Stimulated activated CD4-positive, alpha-beta T cell treated with anti-CD3 and anti-CD28 coated beads, TNF-alpha, amount 100 ng/mL, for 48 hours (primary cell): ENCODE results near the gene CEP290.
A peak's percentile ranks its signal among the peaks of the same experiment; 100 is the strongest.
"Not testable (repeated sequence)": the region's sequence is repeated elsewhere in the genome, so short reads cannot be mapped to it uniquely, and the experiment has no call there.

ENCODE experiments used
- DNase-seq, 3 donors: peaks; one replicate each; pipeline ENCODE4 v3.0.0-alpha.2; 2020; ENCODE audit warnings: low read depth in 3 of 3

Gene CEP290

DNA sequence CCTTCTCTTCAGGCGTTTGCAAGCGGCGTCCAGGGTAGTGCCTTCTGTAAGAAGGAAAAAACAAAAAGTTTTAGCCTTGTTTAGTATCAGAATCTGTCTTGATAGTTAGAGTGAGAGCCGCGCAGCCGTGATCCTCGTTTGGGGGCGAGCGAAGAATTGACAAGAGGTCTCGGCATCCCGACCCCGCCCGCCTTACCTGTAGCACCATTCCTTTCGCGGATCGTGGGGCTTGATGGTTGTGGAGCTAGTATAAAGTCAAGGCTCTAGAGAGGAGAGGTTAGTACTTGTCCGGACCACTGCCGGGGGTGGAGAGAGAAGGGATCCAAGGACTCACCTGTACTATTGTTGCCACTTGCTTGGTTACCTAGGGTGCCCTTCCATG lies 713 bp upstream of the CEP290 start:
- DNase-seq: peak in 2 of 3 donors; percentile 3 to 8

DNA sequence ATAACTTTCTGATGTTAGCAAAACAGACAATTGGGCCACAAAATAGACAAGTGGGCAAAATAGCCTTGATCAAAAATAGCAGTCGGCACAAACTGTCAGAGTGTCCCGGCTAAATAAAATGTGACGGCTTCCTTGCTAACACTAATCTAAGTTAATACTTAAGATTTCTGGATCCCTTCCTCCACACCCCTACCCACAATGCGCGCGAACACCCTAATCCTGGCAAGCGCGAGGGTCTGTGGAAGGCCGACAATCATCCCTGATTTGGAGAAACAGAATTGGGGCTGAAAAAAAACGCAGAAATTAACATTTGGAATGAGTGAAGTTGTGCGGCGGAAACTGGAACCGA lies 489 bp downstream of the CEP290 start:
- DNase-seq: no peak

DNA sequence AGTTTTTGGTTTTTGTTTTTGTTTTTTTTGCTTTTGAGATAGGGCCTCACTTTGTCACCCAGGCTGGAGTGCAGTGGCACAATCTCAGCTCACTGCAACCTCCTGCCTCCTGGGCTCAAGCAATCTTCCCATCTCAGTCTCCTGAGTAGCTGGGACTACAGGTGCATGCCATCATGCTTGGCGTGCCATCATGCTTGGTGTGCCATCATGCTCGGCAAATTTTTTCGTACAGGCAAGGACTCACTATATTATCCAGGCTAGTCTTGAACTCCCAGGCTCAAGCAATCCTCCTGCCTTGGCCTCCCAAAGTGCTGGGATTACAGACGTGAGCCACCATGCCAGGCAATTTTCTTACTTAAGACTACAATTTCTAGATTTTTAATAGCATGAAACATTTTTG lies 2.2 kb downstream of the CEP290 start:
- DNase-seq: not testable (repeated sequence)

DNA sequence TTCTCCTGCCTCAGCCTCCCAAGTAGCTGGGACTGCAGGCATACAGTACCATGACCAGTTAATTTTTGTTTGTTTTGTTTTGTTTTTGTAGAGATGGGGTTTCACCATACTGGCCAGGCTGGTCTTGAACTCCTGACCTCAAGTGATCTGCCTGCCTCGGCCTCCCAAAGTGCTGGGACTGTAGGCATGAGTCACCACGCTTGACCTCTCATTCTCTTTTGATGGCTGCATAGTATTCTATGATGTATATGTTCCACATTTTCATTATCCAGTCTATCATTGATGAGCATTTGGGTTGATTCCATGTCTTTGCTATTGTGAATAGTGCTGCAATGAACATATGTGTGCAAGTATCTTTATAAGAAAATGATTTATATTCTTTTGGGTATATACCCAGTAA lies 8.7 kb downstream of the CEP290 start:
- DNase-seq: not testable (repeated sequence)

DNA sequence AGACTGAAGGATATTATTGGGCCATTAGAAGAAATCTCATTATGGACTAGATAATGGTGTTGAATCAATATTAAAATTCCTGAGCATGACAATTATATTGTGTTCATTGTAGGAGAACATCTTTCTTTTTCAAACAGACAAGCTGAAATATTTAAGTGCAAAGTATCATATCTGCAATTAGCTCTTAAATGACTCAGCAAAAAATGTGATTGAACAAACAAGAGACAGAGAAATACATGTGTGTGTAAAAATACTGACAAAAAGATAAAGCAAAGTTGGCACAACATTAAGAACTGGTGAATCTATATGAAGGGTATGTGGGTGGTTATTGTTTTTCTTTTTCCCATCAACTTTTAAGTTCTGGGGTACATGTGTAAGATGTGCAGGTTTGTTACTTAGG lies 9.5 kb downstream of the CEP290 start:
- no peak for DNase-seq

DNA sequence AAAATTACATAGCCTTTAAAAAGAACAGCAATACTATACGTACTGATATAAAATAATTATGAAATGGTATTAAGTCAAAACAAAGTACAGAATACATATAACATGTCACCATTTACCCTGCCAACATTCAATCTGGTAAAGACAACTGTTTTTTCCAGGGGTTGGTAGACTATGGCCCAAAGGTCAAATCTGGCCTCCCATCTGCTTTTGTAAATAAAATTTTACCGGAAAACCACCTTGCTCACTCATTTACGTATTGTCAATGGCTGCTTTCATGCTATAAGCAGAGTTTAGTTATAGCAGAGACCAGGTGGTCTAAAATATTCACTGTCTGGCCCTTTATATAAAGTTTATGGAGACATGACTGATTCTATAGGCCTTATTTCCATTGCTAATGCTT lies 14.0 kb downstream of the CEP290 start:
- no peak for DNase-seq

DNA sequence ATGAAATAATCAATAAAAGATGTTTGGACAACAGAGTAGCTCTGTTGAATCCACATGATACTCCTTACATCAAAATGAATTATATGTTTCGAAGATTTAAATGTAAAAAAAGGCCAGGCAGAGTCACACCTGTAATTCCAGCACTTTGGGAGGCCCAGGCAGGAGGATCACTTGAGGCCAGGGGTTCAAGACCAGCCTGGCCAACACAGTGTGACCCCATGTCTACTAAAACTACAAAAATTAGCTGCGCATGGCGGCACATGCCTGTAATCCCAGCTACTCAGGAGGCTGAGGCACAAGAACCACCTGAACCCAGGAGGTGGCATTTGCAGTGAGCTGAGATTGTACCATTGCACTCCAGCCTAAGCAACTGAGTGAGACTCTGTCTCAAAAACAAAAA lies 14.8 kb downstream of the CEP290 start:
- no peak for DNase-seq

DNA sequence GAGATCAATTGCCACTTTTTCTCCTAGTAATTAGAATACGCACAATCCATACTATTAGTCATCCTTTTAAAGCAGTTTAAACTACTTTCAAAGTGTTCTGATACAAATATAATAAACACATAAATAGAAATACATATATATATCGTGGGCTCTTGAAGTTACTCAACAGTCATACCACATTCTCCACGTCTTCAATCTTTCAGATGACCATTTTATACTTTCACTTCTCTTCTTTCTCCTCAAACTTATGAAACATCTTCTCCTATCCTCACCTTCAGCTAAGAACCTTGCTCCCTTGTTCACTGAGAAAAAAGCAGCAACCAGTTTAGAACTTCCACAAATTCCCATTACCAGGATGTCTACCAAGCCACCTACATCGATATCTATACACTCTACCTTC lies 19.2 kb downstream of the CEP290 start:
- DNase-seq: no peak

DNA sequence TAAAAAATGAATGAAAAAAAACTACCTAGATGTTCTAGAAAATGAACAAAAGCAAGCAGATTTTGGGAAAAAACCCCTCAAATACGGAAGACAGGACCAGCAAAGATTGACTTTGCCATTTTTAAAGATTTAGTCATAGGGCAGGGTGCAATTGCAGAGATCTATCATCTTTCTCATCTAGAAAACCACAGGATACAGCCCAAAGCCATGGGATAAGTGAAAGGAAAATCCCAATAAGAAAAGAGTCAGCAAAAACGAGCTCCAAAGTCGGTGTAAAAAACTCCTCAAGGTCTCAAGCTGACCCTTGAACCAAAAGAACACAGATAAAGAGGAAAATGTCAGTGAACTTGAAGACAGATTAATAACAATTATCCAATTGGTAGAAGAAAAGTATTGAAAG lies 28.0 kb downstream of the CEP290 start:
- no peak for DNase-seq

DNA sequence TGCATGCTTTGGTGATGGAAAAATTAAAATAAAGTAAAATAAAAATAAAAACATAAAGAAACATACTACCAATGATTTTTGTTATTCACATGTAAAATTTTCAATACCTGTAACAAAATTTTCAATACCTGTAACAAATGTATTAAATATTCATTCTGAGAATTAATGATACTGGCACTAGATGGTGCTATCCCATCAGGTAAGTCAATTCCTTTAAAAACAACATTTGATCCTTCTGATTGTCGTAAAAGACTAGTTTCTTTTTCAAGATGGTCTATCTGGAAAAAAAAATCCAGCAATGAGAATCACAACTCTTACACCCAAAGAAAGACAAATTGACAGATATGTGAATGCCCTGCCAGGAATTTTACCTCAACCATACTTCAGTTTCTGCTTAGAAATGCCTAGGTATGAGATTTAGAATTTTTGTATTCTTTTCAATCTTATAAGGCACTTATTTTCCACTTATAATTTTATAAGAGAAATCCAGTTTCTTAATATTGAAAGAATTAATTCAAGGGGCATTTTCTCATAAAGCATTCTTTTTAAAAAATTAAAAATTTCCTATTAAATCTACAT lies 30.7 kb downstream of the CEP290 start:
- no peak for DNase-seq

DNA sequence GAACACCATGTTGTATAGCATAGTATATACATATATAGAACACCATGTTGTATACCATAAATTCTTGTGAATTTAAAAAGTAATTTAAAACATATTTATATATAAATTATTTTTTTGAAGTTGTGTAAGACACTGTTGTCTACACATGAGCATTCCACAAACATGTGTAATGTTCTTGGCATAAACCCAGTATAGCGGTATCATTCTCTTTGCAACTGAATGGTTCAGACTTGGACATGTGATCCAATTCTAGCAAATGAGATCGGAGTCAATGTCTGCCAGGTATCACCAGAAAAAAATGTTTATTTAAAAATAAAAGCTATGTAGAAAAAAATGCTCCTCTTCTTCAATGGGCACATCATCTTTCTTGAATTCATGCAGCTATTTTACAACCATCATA lies 33.9 kb downstream of the CEP290 start:
- DNase-seq: no peak

DNA sequence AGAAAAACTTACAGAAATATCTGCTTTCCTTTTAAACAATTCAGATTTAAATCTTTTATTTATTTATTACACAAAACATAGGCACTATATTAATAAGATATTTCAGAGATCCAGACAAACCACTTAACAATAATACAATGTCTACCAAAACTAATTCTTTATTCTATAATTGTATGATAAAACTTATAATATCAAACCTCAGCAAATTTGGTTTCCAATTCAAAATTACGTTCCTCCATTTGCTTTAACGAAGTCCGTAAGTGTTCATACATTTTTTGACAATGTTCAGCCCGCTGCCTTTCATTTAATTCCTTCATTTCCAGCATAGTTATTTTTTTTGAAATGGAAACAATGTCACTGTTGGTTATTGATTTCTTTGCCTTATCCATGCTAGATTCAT lies 48.3 kb downstream of the CEP290 start:
- DNase-seq: no peak

DNA sequence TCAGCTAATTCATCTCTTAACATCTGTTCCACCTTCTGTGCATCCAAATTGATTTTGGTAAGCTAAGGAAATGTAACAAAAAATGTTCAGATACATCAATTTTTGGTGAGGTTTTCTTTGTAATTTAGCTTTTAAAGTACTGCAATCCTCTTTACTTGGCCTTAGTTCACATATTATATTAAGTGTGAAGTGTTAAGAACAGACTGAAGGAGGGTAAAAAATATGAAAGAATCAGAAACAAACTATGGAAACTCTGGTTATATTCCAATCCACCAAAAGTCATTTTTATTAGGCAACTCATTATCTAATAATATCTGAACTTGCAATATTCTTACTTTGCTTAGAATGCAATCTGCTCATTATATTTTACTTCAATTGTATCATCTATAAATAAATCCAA lies 49.1 kb downstream of the CEP290 start:
- DNase-seq: no peak

DNA sequence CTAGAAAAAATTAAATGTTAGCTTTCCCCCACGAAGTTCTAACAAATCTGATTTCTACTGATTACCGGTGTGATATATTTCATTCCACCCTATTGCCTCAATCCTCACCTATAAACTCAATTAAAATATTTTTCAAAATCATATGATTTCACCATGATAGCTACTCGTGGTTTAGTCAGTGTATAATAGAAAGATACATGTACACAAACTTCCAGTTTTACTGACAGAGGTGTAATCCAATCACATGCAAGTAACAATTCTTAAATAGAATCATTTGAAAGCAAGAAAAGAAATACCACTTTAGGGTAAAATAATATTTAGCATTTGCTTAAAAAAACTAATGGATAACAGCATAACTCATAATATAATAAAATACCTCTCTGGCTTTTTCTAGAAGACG lies 57.7 kb downstream of the CEP290 start:
- no peak for DNase-seq

DNA sequence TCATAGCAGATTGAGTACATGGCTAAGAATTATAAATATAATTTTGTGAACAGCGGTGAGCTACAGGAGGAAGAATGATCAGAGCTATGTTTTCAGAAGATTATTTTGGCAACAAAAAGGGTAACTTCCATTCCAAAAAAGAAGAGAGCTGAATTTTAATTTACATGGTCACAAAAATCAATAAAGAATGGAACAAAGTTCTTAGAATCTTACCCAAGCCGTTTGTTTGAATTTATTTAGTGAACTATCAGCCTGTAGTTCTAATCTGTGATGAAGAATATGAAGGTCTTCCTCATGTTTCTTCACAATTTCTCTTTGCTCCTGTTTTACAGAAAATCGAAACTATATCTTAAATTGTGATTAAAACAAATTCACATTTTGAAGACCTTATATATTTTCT lies 58.3 kb downstream of the CEP290 start:
- no peak for DNase-seq

DNA sequence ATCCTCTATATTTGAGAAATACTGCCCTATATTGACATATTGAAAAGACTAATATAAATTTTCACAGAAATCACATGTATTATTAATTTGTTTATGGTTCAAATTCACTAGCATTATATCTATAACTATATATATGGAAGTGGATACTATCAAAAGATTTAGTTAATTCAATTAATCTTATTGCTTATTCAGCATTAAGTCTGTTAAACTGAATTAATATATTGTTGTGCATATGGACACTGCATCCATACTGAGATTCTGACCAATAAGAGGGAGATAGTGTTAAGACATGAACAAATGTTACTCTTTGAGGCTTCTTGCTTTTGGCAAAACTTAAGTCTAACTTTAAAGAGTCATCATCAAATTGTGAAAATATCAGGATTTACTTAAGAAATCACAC lies 60.6 kb downstream of the CEP290 start:
- no peak for DNase-seq

DNA sequence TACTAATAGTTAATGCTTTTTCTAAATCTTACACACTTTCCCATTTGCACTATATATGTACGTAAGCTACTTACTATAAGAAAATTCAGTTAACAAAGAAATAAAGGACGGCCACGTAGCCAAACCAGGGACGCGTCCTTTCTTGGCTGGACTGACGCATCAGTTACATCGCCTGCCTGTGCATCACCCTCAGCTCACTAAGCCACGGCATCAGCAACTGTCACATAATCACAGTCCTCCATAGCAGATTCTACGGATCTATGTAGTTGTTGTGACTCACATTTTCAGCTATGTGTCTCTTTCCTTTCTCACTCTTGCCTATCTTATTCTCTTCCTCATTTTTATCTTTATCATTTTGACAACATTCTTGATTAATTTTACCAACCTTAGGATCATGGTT lies 74.6 kb downstream of the CEP290 start:
- no peak for DNase-seq

DNA sequence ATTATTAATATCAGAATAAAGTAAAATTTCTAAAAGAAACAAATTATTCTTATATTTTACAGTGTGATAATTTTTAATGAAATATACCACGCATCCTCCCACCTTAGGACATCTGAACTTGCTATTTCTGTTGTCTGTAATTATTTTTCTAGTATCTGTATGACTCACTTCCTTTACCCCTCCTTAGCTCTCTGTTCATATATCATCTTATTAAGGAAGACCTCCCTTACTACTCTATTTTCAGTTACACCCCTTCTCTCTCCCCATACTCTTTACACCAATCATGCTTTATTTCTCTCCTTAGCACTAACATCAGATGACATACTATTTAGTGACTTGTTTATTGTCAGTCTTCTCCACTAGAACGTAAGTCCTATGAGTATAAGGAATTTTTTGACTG lies 78.5 kb downstream of the CEP290 start:
- no peak for DNase-seq

DNA sequence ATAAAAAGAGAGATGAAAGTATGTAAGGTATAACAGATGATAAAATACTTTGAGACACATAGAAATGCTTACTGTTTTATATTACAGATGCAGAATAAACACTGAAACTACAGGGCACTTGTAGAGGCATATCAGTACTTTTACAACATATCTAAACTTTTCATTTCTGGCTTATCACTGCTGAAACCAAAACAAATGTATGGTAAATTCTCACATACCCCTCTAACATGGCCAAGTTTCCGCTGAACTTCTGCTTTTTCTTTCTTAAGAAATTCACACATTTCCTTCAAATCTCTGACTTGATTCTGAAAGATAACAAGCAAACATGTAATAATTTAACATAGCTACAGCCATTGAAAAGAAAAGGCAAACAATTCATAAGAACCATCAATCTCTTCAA lies 79.4 kb downstream of the CEP290 start:
- no peak for DNase-seq

DNA sequence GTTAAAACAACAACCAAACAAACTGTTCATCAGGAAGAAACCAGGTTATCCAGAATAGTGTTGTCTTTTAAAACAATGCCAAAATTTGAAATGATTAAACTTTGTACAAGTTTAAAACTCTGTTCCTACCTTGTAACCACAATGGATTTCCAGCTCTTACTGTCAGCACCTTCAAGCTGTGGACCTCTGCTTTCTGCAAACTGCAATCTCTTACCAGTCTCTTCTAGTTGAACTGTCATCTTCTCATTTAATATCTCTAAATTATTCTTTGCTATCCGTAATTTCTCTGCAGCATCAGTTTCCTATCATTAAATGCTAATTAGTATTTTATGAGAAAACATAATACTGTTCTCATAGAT lies 83.2 kb downstream of the CEP290 start:
- DNase-seq: no peak

DNA sequence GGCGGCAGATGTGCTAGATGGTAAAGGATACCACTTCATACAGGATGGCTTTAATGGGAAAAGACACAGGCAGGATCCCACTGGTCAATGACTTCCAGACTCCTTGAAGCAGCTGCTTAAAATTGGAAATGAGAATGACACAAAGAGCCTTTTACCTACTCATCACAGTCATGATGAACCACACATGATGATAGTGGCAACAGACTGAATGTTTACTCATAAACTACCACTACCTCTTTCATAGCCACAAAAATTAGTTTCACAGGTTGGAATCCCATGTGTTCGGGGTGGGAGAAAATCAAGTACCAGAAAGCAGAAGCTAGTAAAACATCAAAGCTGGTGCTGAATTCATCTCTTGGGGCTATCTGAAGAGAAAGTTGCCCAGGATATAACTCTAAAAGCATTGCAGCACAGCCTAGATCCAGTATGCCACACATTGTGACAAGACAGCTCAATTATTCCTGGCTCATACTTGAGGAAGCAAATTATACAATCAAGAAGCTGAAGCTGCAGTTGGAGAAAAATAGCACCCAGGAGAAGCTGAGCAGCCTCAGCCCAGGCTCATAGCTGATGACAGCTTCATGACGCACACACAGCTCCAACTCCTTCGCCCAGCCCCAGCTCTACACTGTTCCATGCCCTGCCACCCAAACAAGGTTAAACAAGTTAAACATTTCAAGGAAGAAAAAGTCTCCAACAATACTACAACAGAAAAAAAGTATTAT lies 83.7 kb downstream of the CEP290 start:
- no peak for DNase-seq

DNA sequence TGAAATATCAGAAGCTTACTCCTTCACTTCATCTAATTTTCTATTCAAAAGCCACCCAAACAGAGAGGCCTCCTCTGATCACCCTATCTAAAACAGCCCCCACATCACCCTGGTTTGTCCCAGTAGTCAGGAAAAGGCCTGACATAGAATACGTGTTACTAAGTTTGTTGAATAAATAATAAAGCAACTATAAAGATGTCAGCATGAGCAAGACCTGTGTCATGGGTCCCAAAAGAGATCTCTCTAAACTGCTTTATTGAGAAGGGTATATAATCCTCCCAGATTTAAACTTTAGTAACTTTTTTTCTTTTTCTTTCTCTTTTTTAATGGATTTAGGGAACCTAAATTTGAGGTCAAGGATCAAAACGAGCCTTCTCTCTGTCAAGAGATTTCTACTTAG lies 85.3 kb downstream of the CEP290 start:
- no peak for DNase-seq

DNA sequence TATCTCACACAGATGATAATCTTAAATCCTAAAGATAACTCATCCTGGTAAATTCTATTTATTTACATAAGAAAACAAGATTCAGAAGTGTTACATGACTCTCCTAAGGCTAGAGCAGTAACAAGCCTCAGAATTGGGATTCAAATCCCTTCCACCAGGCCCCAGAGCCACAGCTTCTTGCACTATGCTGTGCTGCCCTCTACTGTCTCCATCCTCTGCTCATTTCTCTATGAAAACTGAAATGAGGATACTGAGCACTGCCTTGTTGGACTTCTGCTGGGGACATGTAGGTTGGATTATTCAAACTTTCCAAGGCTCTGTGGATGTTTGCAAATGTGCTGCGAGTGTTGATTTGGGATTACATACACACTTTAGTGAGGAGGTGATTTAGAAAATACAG lies 89.2 kb downstream of the CEP290 start:
- DNase-seq: no peak

DNA sequence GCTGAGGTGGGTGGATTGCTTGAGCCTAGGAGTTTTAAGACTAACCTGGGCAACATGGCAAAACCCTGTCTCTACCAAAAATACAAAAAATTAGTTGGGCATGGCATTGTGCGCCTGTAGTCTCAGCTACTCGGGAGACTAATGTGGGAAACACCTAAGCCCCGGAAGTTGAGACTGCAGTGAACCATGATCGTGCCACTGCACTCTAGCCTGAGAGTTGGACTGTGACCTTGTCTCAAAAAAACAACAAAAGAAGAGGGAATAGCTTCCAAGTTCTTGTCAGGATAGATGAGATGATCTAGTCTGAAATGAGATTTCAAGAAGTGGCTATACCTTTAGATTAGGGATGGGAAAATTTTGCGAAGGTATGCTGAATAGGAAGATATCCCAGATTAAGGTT lies 97.9 kb downstream of the CEP290 start:
- no peak for DNase-seq
